ENCODE results near the gene WDR27.
A peak's percentile ranks its signal among the peaks of the same experiment; 100 is the strongest.

DNA sequence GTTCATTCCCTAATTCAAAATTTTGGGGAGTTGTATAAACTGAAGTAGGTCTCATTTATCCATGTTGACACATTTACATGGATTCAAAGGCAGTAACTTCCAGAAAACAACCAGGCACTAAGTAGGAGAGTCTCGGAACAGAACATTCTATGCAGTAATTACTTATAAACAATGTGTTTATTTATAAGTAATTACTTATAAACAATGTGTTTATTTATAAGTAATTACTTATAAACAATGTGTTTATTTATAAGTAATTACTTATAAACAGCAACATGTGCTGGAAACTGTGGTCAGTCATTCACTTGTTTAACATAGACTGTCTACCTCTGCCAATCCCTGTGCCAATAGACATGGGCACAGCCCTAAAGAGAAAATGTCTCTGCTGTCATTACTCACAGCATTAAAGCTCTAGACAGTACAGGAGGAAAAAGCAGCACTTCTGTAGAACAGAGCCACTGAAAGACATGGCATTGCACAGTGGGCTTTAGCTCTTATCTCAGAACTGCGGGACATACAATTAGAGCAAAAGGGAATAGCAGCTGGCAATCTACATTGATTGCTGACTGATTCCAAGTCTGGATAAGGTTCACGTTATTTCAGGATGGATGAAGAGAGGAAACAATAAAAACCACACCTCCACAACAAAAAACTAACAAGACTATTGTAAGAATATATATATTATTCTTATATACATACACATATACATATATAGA, 188.2 kb downstream of the WDR27 start:
- TF ChIP-seq GATA3 (IDR thresholded peaks at IDR 0.05; ENCODE audit: low read depth, low read length) (peak; percentile 36; the same call in 1 of the 2 replicates), GATA2 (IDR thresholded peaks at IDR 0.05; ENCODE audit: low read depth, low read length) (peak; percentile 61; the same call in 1 of the 2 replicates)
